ENCODE data around the gene THAP7.
A peak's percentile ranks its signal among the peaks of the same experiment; 100 is the strongest.

THAP7 gene

GRCh38 chr22:20964090-20964798 lies 37.7 kb downstream of the THAP7 start:
- no peak for DNase-seq (ENCODE audit: low spot score)

DNA sequence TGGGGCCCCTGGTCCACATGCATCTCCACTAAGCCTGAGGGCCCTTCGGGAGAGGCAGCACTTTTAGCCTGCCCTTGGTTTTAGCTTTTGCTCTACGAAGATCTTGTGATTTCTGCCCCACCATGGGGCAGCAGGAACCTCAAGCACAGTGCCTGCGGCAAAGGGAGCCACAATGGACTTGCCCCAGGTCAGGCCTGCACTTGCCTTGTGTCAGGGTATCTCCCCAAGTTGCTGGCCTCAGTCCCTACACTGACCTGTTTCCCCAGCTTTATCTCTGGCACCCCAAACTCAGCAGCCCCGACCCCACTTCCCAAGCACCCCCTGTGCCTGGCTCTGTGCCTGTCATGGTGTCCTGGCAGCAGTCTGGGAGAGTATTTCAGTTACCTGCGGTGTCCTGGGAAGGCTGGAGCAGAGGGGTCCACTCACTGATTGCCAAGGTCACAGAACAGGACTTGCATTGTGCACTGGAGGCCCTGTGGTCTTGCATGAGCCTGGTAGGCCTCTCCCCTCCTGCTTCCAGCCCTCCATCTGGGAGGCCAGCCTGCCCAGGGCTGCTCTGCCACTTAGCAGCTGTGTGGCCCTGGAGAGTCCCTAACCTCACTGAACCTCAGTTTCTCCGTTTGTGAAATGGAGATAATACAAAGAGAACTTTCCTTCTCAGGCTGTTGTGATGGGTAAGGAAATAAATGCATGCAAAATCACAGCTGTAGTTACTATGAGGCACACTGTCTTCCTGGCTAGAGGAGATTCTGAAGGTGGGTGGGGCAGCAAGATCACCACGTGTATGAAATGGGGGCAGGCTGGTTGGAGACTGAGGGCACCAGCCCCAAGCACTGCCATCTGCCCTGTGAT lies 38.5 kb downstream of the THAP7 start:
- DNase-seq (ENCODE audit: low spot score): no peak

GRCh38 chr22:20962491-20962945 lies 39.4 kb downstream of the THAP7 start:
- DNase-seq (ENCODE audit: low spot score): no peak

- DNase-seq (ENCODE audit: low spot score): no peak
Measured at GRCh38 chr22:20960609-20961008, 41.3 kb downstream of the THAP7 start.

- DNase-seq (ENCODE audit: low spot score): no peak
Measured at GRCh38 chr22:20959578-20960461, 42.1 kb downstream of the THAP7 start.

GRCh38 chr22:20957683-20958431 lies 44.1 kb downstream of the THAP7 start:
- no peak for DNase-seq (ENCODE audit: low spot score)

DNA sequence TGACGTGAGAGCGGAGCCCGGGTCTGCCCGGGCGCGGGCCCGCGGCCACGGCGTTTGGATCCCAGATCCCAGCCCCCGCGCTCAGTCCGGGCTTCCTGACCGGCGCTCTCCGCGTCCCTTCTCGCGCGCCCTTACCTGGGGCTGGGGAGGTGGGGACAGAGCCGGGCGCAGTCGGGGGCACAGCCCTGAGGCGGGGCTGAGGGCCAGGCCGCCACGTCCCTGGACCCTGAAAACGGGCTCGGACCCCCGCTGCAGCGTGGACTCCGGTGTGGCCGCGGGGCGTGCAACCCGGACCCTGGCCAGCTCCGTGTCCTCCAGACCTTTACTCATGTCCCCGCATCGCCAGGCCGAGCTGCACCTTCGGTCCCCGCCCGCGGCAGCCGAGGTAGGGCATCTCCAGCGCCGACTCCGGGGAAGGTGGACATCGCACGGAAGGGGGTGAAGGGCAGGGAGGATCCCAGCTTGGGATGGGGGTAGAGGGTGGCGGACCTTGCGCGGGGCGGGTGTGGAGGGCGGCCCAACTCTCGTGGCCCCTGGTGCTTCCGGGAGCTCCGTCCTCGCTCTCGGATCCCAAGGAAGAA lies 44.7 kb downstream of the THAP7 start:
- DNase-seq (ENCODE audit: low spot score): no peak

DNA sequence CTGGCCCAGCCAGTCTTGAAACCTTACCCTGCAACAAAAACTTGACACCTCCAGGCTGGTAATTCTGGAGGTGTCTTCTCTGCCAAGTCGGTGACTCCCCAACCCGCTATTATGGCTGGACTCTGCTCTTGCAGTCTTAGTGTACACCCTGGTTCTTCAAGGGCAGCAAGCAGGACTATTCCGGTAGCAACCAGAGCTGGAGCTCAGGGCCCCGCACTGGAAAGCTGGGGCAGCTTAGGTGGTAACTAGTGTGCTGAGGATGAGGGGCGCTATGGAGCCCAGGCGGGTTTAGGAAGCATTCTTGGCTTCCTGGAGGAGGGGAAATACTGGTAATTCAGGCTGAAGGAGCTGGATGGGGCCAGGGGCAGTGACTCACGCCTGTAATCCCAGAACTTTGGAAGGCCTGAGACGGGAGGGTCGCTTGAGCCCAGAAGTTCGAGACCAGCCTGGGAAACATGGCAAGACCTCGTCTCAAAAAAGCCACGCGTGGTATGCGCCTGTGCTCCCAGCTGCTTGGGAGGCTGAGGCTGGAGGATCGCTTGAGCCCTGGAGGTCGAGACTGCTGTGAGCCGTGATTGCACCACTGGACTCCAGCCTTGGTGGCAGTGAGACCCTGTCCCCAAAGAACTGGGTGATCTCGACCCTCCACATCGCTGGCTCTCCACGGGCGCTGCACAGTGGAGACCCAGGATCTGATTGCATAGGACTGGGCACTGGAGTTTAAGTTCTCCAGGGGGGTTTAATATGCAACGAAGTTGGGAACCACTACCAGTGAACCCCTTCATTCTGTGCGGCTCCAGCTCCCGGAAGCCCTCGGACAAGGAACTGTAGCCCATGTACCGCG lies 45.4 kb downstream of the THAP7 start:
- no peak for DNase-seq (ENCODE audit: low spot score)

GRCh38 chr22:20955548-20955947 lies 46.4 kb downstream of the THAP7 start:
- peak; percentile 24 for DNase-seq (ENCODE audit: low spot score)

GRCh38 chr22:20953668-20954500 lies 48.0 kb downstream of the THAP7 start:
- no peak for DNase-seq (ENCODE audit: low spot score)

GRCh38 chr22:20953342-20953608 lies 48.6 kb downstream of the THAP7 start:
- DNase-seq (ENCODE audit: low spot score): no peak

GRCh38 chr22:20952544-20953341 lies 49.2 kb downstream of the THAP7 start:
- DNase-seq (ENCODE audit: low spot score): no peak

GRCh38 chr22:20951932-20952380 lies 50.0 kb downstream of the THAP7 start:
- DNase-seq (ENCODE audit: low spot score): no peak

GRCh38 chr22:20951151-20951931 lies 50.6 kb downstream of the THAP7 start:
- DNase-seq (ENCODE audit: low spot score): no peak

DNA sequence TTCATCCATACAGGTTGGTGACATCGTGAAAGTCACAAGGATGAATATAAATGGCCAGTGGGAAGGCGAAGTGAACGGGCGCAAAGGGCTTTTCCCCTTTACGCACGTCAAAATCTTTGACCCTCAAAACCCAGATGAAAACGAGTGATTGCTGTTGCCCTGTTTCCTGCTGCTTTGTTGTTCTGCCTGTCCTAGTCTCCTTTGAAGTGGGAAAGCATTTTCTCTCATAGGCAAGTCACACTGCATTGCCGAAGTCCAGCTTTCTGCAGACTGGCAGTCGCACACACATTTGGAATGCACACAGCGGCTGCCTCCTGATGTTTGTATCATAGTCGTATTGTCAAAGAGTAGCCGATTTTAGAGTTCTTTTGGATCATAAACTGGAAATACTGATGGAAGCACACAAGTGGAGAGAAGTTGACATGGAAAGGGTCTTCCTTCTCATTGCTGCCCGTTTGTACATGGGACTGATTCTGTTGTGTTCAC lies 52.2 kb downstream of the THAP7 start:
- no peak for DNase-seq (ENCODE audit: low spot score)
